GM23248 (cell line): Measurements from ENCODE around the gene EIF4G3. TPM values are rescaled to one million over a fixed set of nuclear protein-coding genes. Genes with fewer than 3 reads are reported as not detected.
"Not testable (repeated sequence)": the region's sequence is repeated elsewhere in the genome, so short reads cannot be mapped to it uniquely, and the experiment has no call there.

Experiments
- DNase-seq: peaks from one replicate; pipeline ENCODE4 v3.0.0-alpha.2; 2015
- H2AFZ ChIP-seq: fragments of 200-600 bp; sonication (generic); 2 replicates; pipeline ENCODE4 v1.6.1; 2016; ENCODE audit warnings: antibody characterized with exemption
- H3F3A ChIP-seq: fragments of 200-600 bp; sonication (generic); 2 replicates; pipeline ENCODE4 v1.6.1; 2016; ENCODE audit warnings: mild to moderate bottlenecking, antibody characterized with exemption, mixed run types; ENCODE audit not compliant: insufficient read depth
- H3K27ac ChIP-seq: fragments of 200-600 bp; sonication (generic); 2 replicates; pipeline ENCODE4 v1.5.1; 2016; ENCODE audit warnings: mild to moderate bottlenecking
- H3K27me3 ChIP-seq: fragments of 200-600 bp; sonication (generic); replicated peaks from 2 replicates; pipeline ENCODE4 v1.6.1; 2016; ENCODE audit warnings: mild to moderate bottlenecking; ENCODE audit not compliant: insufficient read depth
- H3K36me3 ChIP-seq: fragments of 200-600 bp; sonication (generic); 2 replicates; pipeline ENCODE4 v1.6.1; 2016; ENCODE audit warnings: low read depth, mild to moderate bottlenecking
- H3K4me1 ChIP-seq: fragments of 200-600 bp; sonication (generic); 2 replicates; pipeline ENCODE4 v1.6.1; 2016; ENCODE audit warnings: mild to moderate bottlenecking; ENCODE audit not compliant: insufficient read depth
- H3K4me2 ChIP-seq: fragments of 200-600 bp; sonication (generic); one replicate; pipeline ENCODE4 v1.6.1; 2016; ENCODE audit warnings: mild to moderate bottlenecking; ENCODE audit not compliant: unreplicated experiment
- H3K4me3 ChIP-seq: fragments of 200-600 bp; sonication (generic); 2 replicates; pipeline ENCODE4 v1.5.1; 2016; ENCODE audit warnings: mild to moderate bottlenecking
- H3K79me2 ChIP-seq: fragments of 200-600 bp; sonication (generic); 2 replicates; pipeline ENCODE4 v1.6.1; 2016; ENCODE audit warnings: mild to moderate bottlenecking; ENCODE audit not compliant: insufficient read depth
- H3K9ac ChIP-seq: fragments of 200-600 bp; sonication (generic); 2 replicates; pipeline ENCODE4 v1.6.1; 2016; ENCODE audit warnings: mild to moderate bottlenecking
- H3K9me2 ChIP-seq: fragments of 200-600 bp; sonication (generic); 2 replicates; pipeline ENCODE4 v1.6.1; 2016; ENCODE audit warnings: mixed run types, mild to moderate bottlenecking, moderate library complexity; ENCODE audit not compliant: insufficient read depth
- H3K9me3 ChIP-seq: fragments of 200-600 bp; sonication (generic); one replicate; pipeline ENCODE4 v1.6.1; 2017; ENCODE audit warnings: low read depth
- H4K20me1 ChIP-seq: fragments of 200-600 bp; sonication (generic); 2 replicates; pipeline ENCODE4 v1.6.0; 2016; ENCODE audit not compliant: insufficient read depth
- EZH2 ChIP-seq: fragments of 200-600 bp; sonication (generic); IDR thresholded peaks from 2 replicates; pipeline ENCODE4 v1.6.1; 2018; ENCODE audit warnings: antibody characterized with exemption, mild to moderate bottlenecking; ENCODE audit not compliant: insufficient read depth, poor library complexity, severe bottlenecking
- EZH2phosphoT487 ChIP-seq: fragments of 200-600 bp; sonication (generic); IDR thresholded peaks from 2 replicates; pipeline ENCODE4 v1.6.1; 2018; ENCODE audit warnings: antibody characterized with exemption, moderate library complexity, mild to moderate bottlenecking, low read depth; ENCODE audit not compliant: insufficient read depth
- WGBS, 2 experiments: methylation state at CpG; one replicate each; pipeline ENCODE4 v1.1.6; 2015 to 2017; ENCODE audit warnings: low lambda C conversion rate in 2 of 2, low coverage in 1 of 2; ENCODE audit errors: missing lambda C conversion rate in 2 of 2; 5-methylcytosine and 5-hydroxymethylcytosine counted together
- in situ Hi-C: fragments of 300-500 bp; cut with MboI; formaldehyde crosslinking; loops from 2 replicates; pipeline ENCODE4 v1.15.0; 2020
- polyA plus RNA-seq: library from polyadenylated mRNA; unstranded; fragments of >200 nt; fragmentation: Nextera tagmentation; extraction: Ambion mirVana; gene quantifications from 2 replicates; pipeline ENCODE4 v1.2.1, GENCODE V29; 2016
- total RNA-seq: library from RNA; depleted of rRNA; stranded (reverse); fragments of >200 nt; shearing (Covaris generic); gene quantifications from 2 replicates; pipeline ENCODE4 v1.2.3, GENCODE V29; 2014

The EIF4G3 gene
- total and polyA plus RNA-seq, 2 experiments from 2014 or later, result 24.0 to 43.1 TPM

- Histone ChIP-seq H3F3A (peaks cover 10% of the 10 kb centered on the region), H2AFZ (no peak overlapping the region), H3K27ac (no peak overlapping the region), H4K20me1 (no peaks in the 10 kb centered on the region), H3K9me2 (no peaks in the 10 kb centered on the region), H3K27me3 (no peaks in the 10 kb centered on the region), H3K4me3 (no peak overlapping the region), H3K4me2 (no peak overlapping the region), H3K9ac (no peak overlapping the region), H3K9me3 (no peaks in the 10 kb centered on the region), H3K36me3 (no peaks in the 10 kb centered on the region), H3K4me1 (peaks cover 12% of the 10 kb centered on the region), H3K79me2 (no peaks in the 10 kb centered on the region)
- WGBS, 2 experiments, result 37 to 40% methylated on average over 4 of the region's 4 CpGs
- in situ Hi-C loops, result loop anchor here (25.0 kb wide), 2 partner anchors 212 to 662 kb away; no protein-coding TSS in a partner anchor
- DNase-seq, result no peak
- no peak for TF ChIP-seq EZH2phosphoT487
- TF ChIP-seq EZH2, result no peak
These were observed 22.2 kb upstream of the EIF4G3 start for GRCh38 chr1:21198929-21199328.

- H3K9me3 ChIP-seq, result no peaks in the 10 kb centered on the region
- no peaks in the 10 kb centered on the region for H4K20me1 ChIP-seq
- H3K9ac ChIP-seq, result no peak overlapping the region
- no peaks in the 10 kb centered on the region for H3K36me3 ChIP-seq
- no peaks in the 10 kb centered on the region for H3K9me2 ChIP-seq
- in situ Hi-C loops, result loop anchor here (25.0 kb wide), 2 partner anchors 206 to 656 kb away; no protein-coding TSS in a partner anchor
- no peak overlapping the region for H2AFZ ChIP-seq
- no peaks in the 10 kb centered on the region for H3K27me3 ChIP-seq
- peaks cover 10% of the 10 kb centered on the region; the same call in 1 of the 2 replicates for H3K4me1 ChIP-seq
- WGBS, 2 experiments, result 79 to 87% methylated on average over 4 of the region's 4 CpGs
- H3K4me3 ChIP-seq, result no peak overlapping the region
- no peak for DNase-seq
- no peak overlapping the region for H3K4me2 ChIP-seq
- H3F3A ChIP-seq, result no peaks in the 10 kb centered on the region
- no peaks in the 10 kb centered on the region for H3K79me2 ChIP-seq
- H3K27ac ChIP-seq, result no peak overlapping the region
- TF ChIP-seq EZH2 (no peak), EZH2phosphoT487 (no peak)
These were observed 16.2 kb upstream of the EIF4G3 start for GRCh38 chr1:21192871-21193270.

GRCh38 chr1:21192284-21192683 is 15.6 kb upstream of the EIF4G3 start:
- Histone ChIP-seq H3K9me3 (no peaks in the 10 kb centered on the region), H3K36me3 (no peaks in the 10 kb centered on the region), H3K27me3 (no peaks in the 10 kb centered on the region), H3K4me3 (no peak overlapping the region), H3K9ac (no peak overlapping the region), H3K9me2 (no peaks in the 10 kb centered on the region), H3K79me2 (no peaks in the 10 kb centered on the region), H3F3A (no peaks in the 10 kb centered on the region), H3K27ac (no peak overlapping the region), H3K4me1 (peaks cover 10% of the 10 kb centered on the region; the same call in 1 of the 2 replicates), H2AFZ (no peak overlapping the region), H3K4me2 (no peak overlapping the region), H4K20me1 (no peaks in the 10 kb centered on the region)
- TF ChIP-seq EZH2 (no peak), EZH2phosphoT487 (no peak)
- WGBS, 2 experiments, result 74 to 77% methylated on average over 5 of the region's 5 CpGs
- in situ Hi-C loops, result loop anchor here (25.0 kb wide), 2 partner anchors 205 to 655 kb away; no protein-coding TSS in a partner anchor
- DNase-seq, result no peak

GRCh38 chr1:21190771-21191170 is 14.1 kb upstream of the EIF4G3 start:
- H3K4me2 ChIP-seq, result peak overlapping the region; percentile 28
- not testable (repeated sequence) for DNase-seq, H3F3A ChIP-seq, H3K4me3 ChIP-seq, H3K9ac ChIP-seq, H3K27me3 ChIP-seq, H3K27ac ChIP-seq, H3K9me2 ChIP-seq, H4K20me1 ChIP-seq, H3K36me3 ChIP-seq, H3K9me3 ChIP-seq, H2AFZ ChIP-seq, H3K79me2 ChIP-seq
- H3K4me1 ChIP-seq, result peaks cover 10% of the 10 kb centered on the region; the same call in 1 of the 2 replicates
- in situ Hi-C loops, result loop anchor here (25.0 kb wide), 2 partner anchors 203 to 653 kb away; no protein-coding TSS in a partner anchor
- 13 to 15% methylated on average over 2 of the region's 2 CpGs for WGBS, 2 experiments
